MM.1S (cell line): Measurements from ENCODE around the gene CHMP2A.
"Not testable (repeated sequence)": the region's sequence is repeated elsewhere in the genome, so short reads cannot be mapped to it uniquely, and the experiment has no call there.

Source experiments
- DNase-seq: peaks from one replicate; pipeline ENCODE4 v3.0.0-alpha.2; 2015
- H2AFZ ChIP-seq: fragments of 300-600 bp; sonication (generic); 2 replicates; pipeline ENCODE4 v1.6.0; 2016; ENCODE audit warnings: antibody characterized with exemption, low read length
- H3F3A ChIP-seq: fragments of 300-600 bp; sonication (generic); 2 replicates; pipeline ENCODE4 v1.6.1; 2016; ENCODE audit warnings: mild to moderate bottlenecking, antibody characterized with exemption, low read length, moderate library complexity, mixed read lengths; ENCODE audit not compliant: insufficient read depth
- H3K27ac ChIP-seq: fragments of 300-600 bp; sonication (generic); 2 replicates; pipeline ENCODE4 v1.5.1; 2016; ENCODE audit warnings: mild to moderate bottlenecking, low read length
- H3K27me3 ChIP-seq: fragments of 300-600 bp; sonication (generic); replicated peaks from 2 replicates; pipeline ENCODE4 v1.6.0; 2016; ENCODE audit warnings: low read length; ENCODE audit not compliant: insufficient read depth
- H3K36me3 ChIP-seq: fragments of 300-600 bp; sonication (generic); replicated peaks from 2 replicates; pipeline ENCODE4 v1.6.1; 2016; ENCODE audit warnings: mild to moderate bottlenecking, low read length, mixed read lengths; ENCODE audit not compliant: insufficient read depth
- H3K4me1 ChIP-seq: fragments of 300-600 bp; sonication (generic); 2 replicates; pipeline ENCODE4 v1.6.1; 2016; ENCODE audit warnings: low read length, mixed read lengths
- H3K4me2 ChIP-seq: fragments of 300-600 bp; sonication (generic); 2 replicates; pipeline ENCODE4 v1.6.0; 2016; ENCODE audit warnings: low read depth, low read length
- H3K4me3 ChIP-seq: fragments of 300-600 bp; sonication (generic); 2 replicates; pipeline ENCODE4 v1.5.1; 2016; ENCODE audit warnings: low read length, mixed read lengths
- H3K79me2 ChIP-seq: fragments of 300-600 bp; sonication (generic); 2 replicates; pipeline ENCODE4 v1.6.1; 2016; ENCODE audit warnings: mixed run types, low read length, mixed read lengths
- H3K9ac ChIP-seq: fragments of 300-600 bp; sonication (generic); 2 replicates; pipeline ENCODE4 v1.6.1; 2016; ENCODE audit warnings: low read length, mixed read lengths
- H3K9me2 ChIP-seq: fragments of 300-600 bp; sonication (generic); replicated peaks from 2 replicates; pipeline ENCODE4 v1.6.1; 2016; ENCODE audit warnings: mild to moderate bottlenecking, low read length, mixed read lengths; ENCODE audit not compliant: insufficient read depth
- H3K9me3 ChIP-seq: fragments of 300-600 bp; sonication (generic); replicated peaks from 2 replicates; pipeline ENCODE4 v1.6.1; 2016; ENCODE audit warnings: mild to moderate bottlenecking, low read length, mixed read lengths; ENCODE audit not compliant: insufficient read depth
- H4K20me1 ChIP-seq: fragments of 300-600 bp; sonication (generic); 2 replicates; pipeline ENCODE4 v1.6.1; 2016; ENCODE audit warnings: mild to moderate bottlenecking, low read length, moderate library complexity, mixed read lengths; ENCODE audit not compliant: insufficient read depth
- EZH2 ChIP-seq: fragments of 300-600 bp; sonication (generic); optimal IDR thresholded peaks from 2 replicates; pipeline ENCODE3; 2017; ENCODE audit warnings: low read depth, mild to moderate bottlenecking, antibody characterized with exemption, low read length, mixed read lengths
- EZH2phosphoT487 ChIP-seq: fragments of 300-600 bp; sonication (generic); IDR thresholded peaks from 2 replicates; pipeline ENCODE4 v1.6.1; 2018; ENCODE audit warnings: antibody characterized with exemption, low read length
- TF ChIP-seq, protein P1 (sequence below): fragments of 300-600 bp; sonication (generic); IDR thresholded peaks from 2 replicates; pipeline ENCODE4 v1.5.1; 2016; ENCODE audit warnings: antibody characterized with exemption, low read length, mixed read lengths

Gene CHMP2A

GRCh38 chr19:58579473-58580142 is 24.7 kb upstream of the CHMP2A start:
- H3K79me2 ChIP-seq, result peaks cover 12% of the 10 kb centered on the region; the same call in 1 of the 2 replicates
- DNase-seq, result no peak
- H3F3A ChIP-seq, result peaks cover 8% of the 10 kb centered on the region; the same call in 1 of the 2 replicates
- H3K9me3 ChIP-seq, result no peaks in the 10 kb centered on the region
- no peaks in the 10 kb centered on the region for H3K9me2 ChIP-seq
- no peak overlapping the region for H3K4me2 ChIP-seq
- no peak overlapping the region for H3K4me3 ChIP-seq
- peaks cover 1% of the 10 kb centered on the region for H3K4me1 ChIP-seq
- no peaks in the 10 kb centered on the region for H3K27me3 ChIP-seq
- no peak overlapping the region for H3K27ac ChIP-seq
- H4K20me1 ChIP-seq, result no peaks in the 10 kb centered on the region
- H2AFZ ChIP-seq, result no peak overlapping the region
- H3K9ac ChIP-seq, result no peak overlapping the region
- TF ChIP-seq EZH2phosphoT487 (no peak), EZH2 (no peak)
- TF ChIP-seq, protein P1, sequence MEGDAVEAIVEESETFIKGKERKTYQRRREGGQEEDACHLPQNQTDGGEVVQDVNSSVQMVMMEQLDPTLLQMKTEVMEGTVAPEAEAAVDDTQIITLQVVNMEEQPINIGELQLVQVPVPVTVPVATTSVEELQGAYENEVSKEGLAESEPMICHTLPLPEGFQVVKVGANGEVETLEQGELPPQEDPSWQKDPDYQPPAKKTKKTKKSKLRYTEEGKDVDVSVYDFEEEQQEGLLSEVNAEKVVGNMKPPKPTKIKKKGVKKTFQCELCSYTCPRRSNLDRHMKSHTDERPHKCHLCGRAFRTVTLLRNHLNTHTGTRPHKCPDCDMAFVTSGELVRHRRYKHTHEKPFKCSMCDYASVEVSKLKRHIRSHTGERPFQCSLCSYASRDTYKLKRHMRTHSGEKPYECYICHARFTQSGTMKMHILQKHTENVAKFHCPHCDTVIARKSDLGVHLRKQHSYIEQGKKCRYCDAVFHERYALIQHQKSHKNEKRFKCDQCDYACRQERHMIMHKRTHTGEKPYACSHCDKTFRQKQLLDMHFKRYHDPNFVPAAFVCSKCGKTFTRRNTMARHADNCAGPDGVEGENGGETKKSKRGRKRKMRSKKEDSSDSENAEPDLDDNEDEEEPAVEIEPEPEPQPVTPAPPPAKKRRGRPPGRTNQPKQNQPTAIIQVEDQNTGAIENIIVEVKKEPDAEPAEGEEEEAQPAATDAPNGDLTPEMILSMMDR, result no peak
- H3K36me3 ChIP-seq, result no peaks in the 10 kb centered on the region

- no peak overlapping the region for H3K27ac ChIP-seq
- no peak overlapping the region for H2AFZ ChIP-seq
- no peaks in the 10 kb centered on the region for H3K9me2 ChIP-seq
- no peaks in the 10 kb centered on the region for H3K9me3 ChIP-seq
- H3K9ac ChIP-seq, result no peak overlapping the region
- no peaks in the 10 kb centered on the region for H3K27me3 ChIP-seq
- H3K4me1 ChIP-seq, result peaks cover 9% of the 10 kb centered on the region
- no peak overlapping the region for H3K4me3 ChIP-seq
- peaks cover 19% of the 10 kb centered on the region for H3F3A ChIP-seq
- DNase-seq, result no peak
- no peaks in the 10 kb centered on the region for H3K36me3 ChIP-seq
- H3K4me2 ChIP-seq, result no peak overlapping the region
- TF ChIP-seq EZH2, result no peak
- TF ChIP-seq, protein P1, result no peak
- TF ChIP-seq EZH2phosphoT487, result no peak
- H4K20me1 ChIP-seq, result no peaks in the 10 kb centered on the region
- peaks cover 12% of the 10 kb centered on the region; the same call in 1 of the 2 replicates for H3K79me2 ChIP-seq
These were observed 23.4 kb upstream of the CHMP2A start for GRCh38 chr19:58578012-58578925.

- H3K27ac ChIP-seq, H3K4me1 ChIP-seq: not testable (repeated sequence)
These were observed 22.7 kb upstream of the CHMP2A start for GRCh38 chr19:58577581-58577980.

More at GRCh38 chr19:58577581-58577980, 22.7 kb upstream of the CHMP2A start:
- H3K9me2 ChIP-seq, H2AFZ ChIP-seq, H4K20me1 ChIP-seq, H3K36me3 ChIP-seq, H3K4me3 ChIP-seq, H3K27me3 ChIP-seq, DNase-seq, H3K9ac ChIP-seq, H3K4me2 ChIP-seq, H3K9me3 ChIP-seq: not testable (repeated sequence)
- Histone ChIP-seq H3F3A (peaks cover 19% of the 10 kb centered on the region), H3K79me2 (peaks cover 12% of the 10 kb centered on the region; the same call in 1 of the 2 replicates)
